A673 (cell line): ENCODE measurements around the gene CCDC183. TPM values are rescaled to one million over a fixed set of nuclear protein-coding genes. Genes with fewer than 3 reads are reported as not detected.

Source experiments
- BruUV-seq: library from RNA; stranded (reverse); fragments of 400-500 nt; replicated peaks from 2 replicates; lab custom pipeline; 2021; lab: Mats Ljungman, UMichigan
- CTCF ChIA-PET: fragments of 300-600 bp; sonication (Branson Sonifier 250); formaldehyde crosslinking; loops from one replicate; lab custom pipeline; 2022; ENCODE audit warnings: antibody characterized with exemption; lab: Charles Lee
- POLR2A ChIA-PET: fragments of 300-600 bp; sonication (Branson Sonifier 250); formaldehyde crosslinking; loops from one replicate; lab custom pipeline; 2022; ENCODE audit warnings: antibody characterized with exemption; ENCODE audit not compliant: low non-redundant PET; lab: Charles Lee
- DNase-seq: peaks from one replicate; pipeline ENCODE4 v3.0.0-alpha.2; 2015; ENCODE audit warnings: low spot score
- H3K27ac ChIP-seq: fragments of 200-600 bp; sonication (generic); 2 replicates; pipeline ENCODE4 v1.5.1; 2016; ENCODE audit warnings: mixed run types, low read depth, mild to moderate bottlenecking, mixed read lengths, antibody characterized with exemption, low read length; ENCODE audit not compliant: poor library complexity, severe bottlenecking
- H3K27me3 ChIP-seq: fragments of 200-600 bp; sonication (generic); replicated peaks from 2 replicates; pipeline ENCODE4 v1.6.1; 2017; ENCODE audit warnings: mixed run types, low read depth, mild to moderate bottlenecking, mixed read lengths, antibody characterized with exemption, low read length; ENCODE audit not compliant: insufficient read depth, poor library complexity
- H3K36me3 ChIP-seq: fragments of 200-600 bp; sonication (generic); 2 replicates; pipeline ENCODE4 v1.6.1; 2016; ENCODE audit warnings: mixed run types, mild to moderate bottlenecking, mixed read lengths, antibody characterized with exemption, low read length; ENCODE audit not compliant: insufficient read depth, poor library complexity, severe bottlenecking
- H3K4me1 ChIP-seq: fragments of 200-600 bp; sonication (generic); 2 replicates; pipeline ENCODE4 v1.6.1; 2017; ENCODE audit warnings: mixed run types, mild to moderate bottlenecking, mixed read lengths, antibody characterized with exemption, low read length; ENCODE audit not compliant: insufficient read depth, poor library complexity, severe bottlenecking
- H3K4me3 ChIP-seq: fragments of 200-600 bp; sonication (generic); 2 replicates; pipeline ENCODE4 v1.5.1; 2016; ENCODE audit warnings: low read depth, mixed run types, mild to moderate bottlenecking, mixed read lengths, low read length; ENCODE audit not compliant: poor library complexity, severe bottlenecking
- H3K9me3 ChIP-seq: fragments of 200-600 bp; sonication (generic); 2 replicates; pipeline ENCODE4 v1.6.1; 2016; ENCODE audit warnings: mixed run types, low read depth, mild to moderate bottlenecking, mixed read lengths, antibody characterized with exemption, low read length; ENCODE audit not compliant: poor library complexity, severe bottlenecking
- EZH2 ChIP-seq: fragments of 200-600 bp; sonication (generic); IDR thresholded peaks from 2 replicates; pipeline ENCODE4 v1.6.1; 2017; ENCODE audit warnings: borderline replicate concordance, low read depth, mild to moderate bottlenecking, mixed read lengths, antibody characterized with exemption, low read length; ENCODE audit not compliant: poor library complexity, severe bottlenecking
- intact Hi-C: fragments of 100-400 bp; cut with micrococcal nuclease; formaldehyde crosslinking; loops from one replicate; pipeline ENCODE4 v1.10.0; 2022; ENCODE audit not compliant: unreplicated experiment
- total RNA-seq: library from RNA; stranded (reverse); gene quantifications from 2 replicates; pipeline ENCODE4 v1.2.3, GENCODE V29; 2021
- TF ChIP-seq, protein P1 (sequence below): fragments of 300-800, 200-600 bp; sonication (generic); conservative IDR thresholded peaks from 2 replicates; pipeline ENCODE4 v1.5.1; 2017; ENCODE audit warnings: low read depth, mild to moderate bottlenecking, antibody characterized with exemption, low read length, moderate library complexity, mixed read lengths

Gene CCDC183
- total RNA-seq, 1 experiment from 2014 or later = not detected

DNA sequence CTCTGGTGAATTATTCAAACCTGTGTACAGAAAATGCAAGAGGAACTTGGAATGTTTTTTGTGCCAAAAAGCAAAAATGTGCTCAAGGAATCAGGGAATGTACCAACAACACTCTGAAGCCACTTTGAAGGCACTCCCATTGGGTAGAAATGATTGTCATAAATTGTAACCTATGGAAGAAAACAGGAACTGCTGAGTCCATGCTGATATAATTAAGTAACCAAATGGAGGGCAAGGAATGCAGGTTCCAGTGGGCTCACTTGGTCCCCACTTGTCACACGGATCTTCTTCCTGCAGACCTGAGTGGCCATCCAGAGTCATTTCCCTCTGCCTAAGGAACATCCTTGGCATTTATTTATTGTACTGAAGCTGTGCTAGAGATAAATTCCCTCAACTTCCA, 44.9 kb upstream of the CCDC183 start:
- Histone ChIP-seq H3K27ac (no peak overlapping the region), H3K27me3 (no peaks in the 10 kb centered on the region), H3K36me3 (no peaks in the 10 kb centered on the region), H3K4me3 (no peak overlapping the region), H3K9me3 (peaks cover 7% of the 10 kb centered on the region), H3K4me1 (no peaks in the 10 kb centered on the region)
- TF ChIP-seq, protein P1, sequence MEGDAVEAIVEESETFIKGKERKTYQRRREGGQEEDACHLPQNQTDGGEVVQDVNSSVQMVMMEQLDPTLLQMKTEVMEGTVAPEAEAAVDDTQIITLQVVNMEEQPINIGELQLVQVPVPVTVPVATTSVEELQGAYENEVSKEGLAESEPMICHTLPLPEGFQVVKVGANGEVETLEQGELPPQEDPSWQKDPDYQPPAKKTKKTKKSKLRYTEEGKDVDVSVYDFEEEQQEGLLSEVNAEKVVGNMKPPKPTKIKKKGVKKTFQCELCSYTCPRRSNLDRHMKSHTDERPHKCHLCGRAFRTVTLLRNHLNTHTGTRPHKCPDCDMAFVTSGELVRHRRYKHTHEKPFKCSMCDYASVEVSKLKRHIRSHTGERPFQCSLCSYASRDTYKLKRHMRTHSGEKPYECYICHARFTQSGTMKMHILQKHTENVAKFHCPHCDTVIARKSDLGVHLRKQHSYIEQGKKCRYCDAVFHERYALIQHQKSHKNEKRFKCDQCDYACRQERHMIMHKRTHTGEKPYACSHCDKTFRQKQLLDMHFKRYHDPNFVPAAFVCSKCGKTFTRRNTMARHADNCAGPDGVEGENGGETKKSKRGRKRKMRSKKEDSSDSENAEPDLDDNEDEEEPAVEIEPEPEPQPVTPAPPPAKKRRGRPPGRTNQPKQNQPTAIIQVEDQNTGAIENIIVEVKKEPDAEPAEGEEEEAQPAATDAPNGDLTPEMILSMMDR = no peak
- no peak for TF ChIP-seq EZH2
- intact Hi-C loops = no loop called here
- POLR2A ChIA-PET = no interaction called here
- no peak for DNase-seq
- CTCF ChIA-PET = no interaction called here
- no TSS peak for BruUV-seq

DNA sequence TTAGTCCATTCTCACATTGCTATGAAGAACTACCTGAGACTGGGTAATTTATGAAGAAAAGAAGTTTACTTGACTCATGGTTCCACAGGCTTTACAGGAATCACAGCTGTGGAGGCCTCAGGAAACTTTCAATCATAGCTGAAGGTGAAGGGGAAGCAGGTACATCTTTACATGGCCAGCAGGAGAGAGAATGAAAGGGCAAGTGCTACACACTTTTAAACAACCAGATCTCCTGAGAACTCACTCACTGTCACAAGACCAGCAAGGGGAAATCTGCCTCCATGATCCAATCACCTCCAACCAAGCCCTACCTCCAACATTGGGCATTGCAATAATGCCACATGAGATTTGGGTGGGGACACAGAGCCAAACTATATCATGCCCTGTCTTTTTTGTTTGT, 44.3 kb upstream of the CCDC183 start:
- POLR2A ChIA-PET = no interaction called here

DNA sequence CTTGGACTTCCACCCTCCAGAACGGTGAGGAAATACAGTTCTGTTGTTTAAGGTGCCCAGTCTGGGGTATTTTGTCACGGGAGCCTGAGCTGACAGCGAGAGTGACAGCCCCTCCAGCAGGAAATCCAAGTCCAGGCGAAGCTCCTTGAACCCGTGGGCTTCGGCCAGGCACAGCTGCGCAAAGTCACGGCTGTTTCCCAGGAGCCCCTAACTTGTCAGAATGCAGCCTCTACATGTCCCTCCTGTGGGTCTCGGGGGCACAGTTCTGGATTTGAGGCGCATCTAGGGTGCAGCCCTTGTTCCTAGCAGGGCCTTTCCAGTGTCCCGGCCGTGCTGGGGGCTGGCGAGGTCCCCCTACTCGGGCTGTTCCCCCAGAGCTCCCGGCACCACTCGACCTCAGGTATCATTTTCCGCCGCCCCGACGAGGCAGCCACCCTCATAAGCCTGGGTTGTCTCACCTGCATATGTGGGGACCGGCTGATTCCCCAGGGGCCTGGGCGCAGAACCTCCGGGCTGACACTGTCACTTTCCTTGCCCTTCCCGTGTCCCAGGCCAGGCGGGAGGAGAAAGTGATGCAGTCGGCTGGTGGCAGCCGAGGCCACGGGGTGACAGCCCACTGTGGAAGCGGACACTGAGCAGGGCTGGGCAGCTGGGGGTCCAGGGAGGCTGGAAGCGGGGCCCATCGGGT, 42.6 kb upstream of the CCDC183 start:
- Histone ChIP-seq H3K27me3 (no peaks in the 10 kb centered on the region), H3K27ac (no peak overlapping the region), H3K9me3 (peaks cover 7% of the 10 kb centered on the region), H3K36me3 (no peaks in the 10 kb centered on the region), H3K4me3 (no peak overlapping the region), H3K4me1 (no peaks in the 10 kb centered on the region)
- no TSS peak for BruUV-seq
- no peak for TF ChIP-seq EZH2
- TF ChIP-seq, protein P1 = no peak
- intact Hi-C loops = no loop called here
- ChIA-PET POLR2A (no interaction called here), CTCF (no interaction called here)
- no peak for DNase-seq

More for the DNA sequence above, 44.3 kb upstream of the CCDC183 start:
- Histone ChIP-seq H3K27me3 (no peaks in the 10 kb centered on the region), H3K27ac (no peak overlapping the region), H3K9me3 (peaks cover 7% of the 10 kb centered on the region), H3K4me1 (no peaks in the 10 kb centered on the region), H3K36me3 (no peaks in the 10 kb centered on the region), H3K4me3 (no peak overlapping the region)
- intact Hi-C loops = no loop called here
- no peak for TF ChIP-seq EZH2
- BruUV-seq = no TSS peak
- CTCF ChIA-PET = no interaction called here
- no peak for DNase-seq
